H1 (cell line): ENCODE results near the gene PHLDB3. TPM values are rescaled to one million over a fixed set of nuclear protein-coding genes. Genes with fewer than 3 reads are reported as not detected.

Experiments used
- CTCF ChIA-PET: fragments of 300-600 bp; sonication (Branson Sonifier 250); formaldehyde crosslinking; loops from one replicate; lab custom pipeline; 2021; ENCODE audit not compliant: partially characterized antibody; lab: Charles Lee
- POLR2A ChIA-PET: fragments of 300-600 bp; sonication (Branson Sonifier 250); formaldehyde crosslinking; loops from one replicate; lab custom pipeline; 2021; ENCODE audit warnings: inconsistent platforms; ENCODE audit not compliant: partially characterized antibody; lab: Charles Lee
- DNase-seq, 2 experiments: peaks; one replicate each; pipeline versions ENCODE4 v3.0.0 to v3.0.0-alpha.2; 2010 to 2022; ENCODE audit warnings: low spot score in 2 of 2, low read depth in 1 of 2, mixed read lengths in 1 of 2
- FAIRE-seq: peaks from 2 replicates; lab custom pipeline; 2011; peaks lifted over from hg19 to GRCh38; lab: Jason Lieb, UNC
- H2AFZ ChIP-seq: 2 replicates; pipeline ENCODE4 v1.8.1; 2012; ENCODE audit warnings: low read length, inconsistent platforms
- H2AK5ac ChIP-seq: 2 replicates; pipeline ENCODE4 v1.6.1; 2013; ENCODE audit warnings: low read depth, low read length
- H2BK120ac ChIP-seq: replicated peaks from 2 replicates; pipeline ENCODE3; 2013; ENCODE audit warnings: low read depth, low read length, inconsistent platforms
- H2BK12ac ChIP-seq: 2 replicates; pipeline ENCODE4 v1.6.1; 2013; ENCODE audit warnings: low read depth, low read length
- H2BK15ac ChIP-seq: 2 replicates; pipeline ENCODE4 v1.6.1; 2013; ENCODE audit warnings: low read length
- H2BK20ac ChIP-seq: 2 replicates; pipeline ENCODE4 v1.6.1; 2013; ENCODE audit warnings: low read length
- H2BK5ac ChIP-seq: 2 replicates; pipeline ENCODE4 v1.6.1; 2013; ENCODE audit warnings: low read depth, low read length
- H3K14ac ChIP-seq: 2 replicates; pipeline ENCODE4 v1.6.1; 2013; ENCODE audit warnings: inconsistent platforms; ENCODE audit not compliant: insufficient read length
- H3K18ac ChIP-seq: 2 replicates; pipeline ENCODE4 v1.6.1; 2013; ENCODE audit warnings: low read length; ENCODE audit errors: extremely low read depth
- H3K23ac ChIP-seq: 2 replicates; pipeline ENCODE4 v1.6.1; 2013; ENCODE audit warnings: inconsistent platforms; ENCODE audit not compliant: insufficient read length
- H3K23me2 ChIP-seq: 2 replicates; pipeline ENCODE4 v1.6.1; 2013; ENCODE audit warnings: low read depth, low read length
- H3K27ac ChIP-seq: 2 replicates; pipeline ENCODE4 v1.6.1; 2011; ENCODE audit warnings: low read depth, low read length, inconsistent platforms
- H3K27me3 ChIP-seq, 4 experiments: replicated peaks in 1 of 4; 1 replicate in 1 of 4; 2 replicates in 3 of 4; pipeline versions ENCODE4 v1.6.1 to v1.8.1; 2011 to 2013; ENCODE audit warnings: low read length in 3 of 4, mild to moderate bottlenecking in 3 of 4, inconsistent platforms in 2 of 4, mixed read lengths in 2 of 4, moderate library complexity in 1 of 4; ENCODE audit not compliant: control insufficient read depth in 3 of 4, insufficient read depth in 3 of 4; ENCODE audit errors: extremely low read depth in 1 of 4
- H3K36me3 ChIP-seq, 4 experiments: 2 replicates each; pipeline versions ENCODE4 v1.6.1 to v1.8.1; 2011 to 2013; ENCODE audit warnings: mild to moderate bottlenecking in 4 of 4, low read length in 3 of 4, moderate library complexity in 2 of 4, control low read depth in 1 of 4, inconsistent platforms in 1 of 4; ENCODE audit not compliant: insufficient read depth in 4 of 4, control insufficient read depth in 2 of 4
- H3K4ac ChIP-seq: replicated peaks from 2 replicates; pipeline ENCODE3; 2013; ENCODE audit warnings: low read length, low read depth, mixed read lengths, inconsistent platforms; ENCODE audit not compliant: insufficient read length
- H3K4me1 ChIP-seq, 4 experiments: replicated peaks in 1 of 4; 1 replicate in 1 of 4; 2 replicates in 3 of 4; pipeline versions ENCODE4 v1.6.1 to v1.8.1; 2011 to 2013; ENCODE audit warnings: low read length in 3 of 4, inconsistent platforms in 2 of 4, mixed read lengths in 1 of 4; ENCODE audit not compliant: insufficient read depth in 4 of 4, control insufficient read depth in 3 of 4
- H3K4me2 ChIP-seq, 2 experiments: 2 replicates each; pipeline versions ENCODE4 v1.6.1 to v1.8.1; 2011 to 2013; ENCODE audit warnings: low read depth in 2 of 2, low read length in 2 of 2, control low read depth in 1 of 2, inconsistent platforms in 1 of 2, mild to moderate bottlenecking in 1 of 2; ENCODE audit not compliant: insufficient read depth in 1 of 2
- H3K4me3 ChIP-seq, 4 experiments: fragments of 200-600, 300-600 bp in 1 of 4; sonication (generic), shearing (Covaris generic), sonication (Bioruptor Twin) in 1 of 4; 2 replicates each; pipeline versions ENCODE4 v1.5.1 to v1.8.1; 2011 to 2016; ENCODE audit warnings: low read length in 4 of 4, low read depth in 3 of 4, control low read depth in 2 of 4, inconsistent platforms in 2 of 4, mild to moderate bottlenecking in 2 of 4, mixed read lengths in 1 of 4, moderate library complexity in 1 of 4; ENCODE audit not compliant: insufficient read depth in 2 of 4; ENCODE audit errors: extremely low read depth in 1 of 4
- H3K56ac ChIP-seq: replicated peaks from 2 replicates; pipeline ENCODE3; 2013; ENCODE audit warnings: low read depth, mild to moderate bottlenecking, mixed read lengths, low read length, inconsistent platforms; ENCODE audit not compliant: insufficient read length
- H3K79me1 ChIP-seq: 2 replicates; pipeline ENCODE4 v1.6.1; 2013; ENCODE audit warnings: low read depth, low read length, control low read depth
- H3K79me2 ChIP-seq, 2 experiments: 2 replicates each; pipeline versions ENCODE4 v1.6.1 to v1.8.1; 2012 to 2013; ENCODE audit warnings: low read length in 2 of 2, mild to moderate bottlenecking in 2 of 2, inconsistent platforms in 1 of 2; ENCODE audit not compliant: insufficient read depth in 2 of 2, control insufficient read depth in 1 of 2
- H3K9ac ChIP-seq, 4 experiments: replicated peaks in 1 of 4; 1 replicate in 1 of 4; 2 replicates in 3 of 4; pipeline versions ENCODE4 v1.6.1 to v1.8.1; 2011 to 2013; ENCODE audit warnings: low read depth in 3 of 4, low read length in 3 of 4, control low read depth in 2 of 4, mild to moderate bottlenecking in 2 of 4, moderate library complexity in 2 of 4, inconsistent platforms in 1 of 4; ENCODE audit errors: extremely low read depth in 1 of 4
- H3K9me3 ChIP-seq, 2 experiments: 2 replicates each; pipeline versions ENCODE4 v1.6.1 to v1.8.1; 2012 to 2013; ENCODE audit warnings: mild to moderate bottlenecking in 2 of 2, moderate library complexity in 2 of 2, control low read depth in 1 of 2, inconsistent platforms in 1 of 2, low read depth in 1 of 2, low read length in 1 of 2, mixed read lengths in 1 of 2; ENCODE audit not compliant: insufficient read depth in 2 of 2
- H4K20me1 ChIP-seq, 2 experiments: replicated peaks in 1 of 2; 2 replicates each; pipeline versions ENCODE3 to v1.8.1; 2011 to 2013; ENCODE audit warnings: inconsistent platforms in 2 of 2, low read length in 2 of 2, mild to moderate bottlenecking in 1 of 2; ENCODE audit not compliant: insufficient read depth in 2 of 2, control insufficient read depth in 1 of 2
- H4K5ac ChIP-seq: 2 replicates; pipeline ENCODE4 v1.6.1; 2013; ENCODE audit warnings: low read length, low read depth, mixed read lengths, inconsistent platforms; ENCODE audit not compliant: insufficient read length
- H4K8ac ChIP-seq: 2 replicates; pipeline ENCODE4 v1.8.0; 2013; ENCODE audit warnings: mild to moderate bottlenecking, moderate library complexity, low read length, inconsistent platforms; ENCODE audit not compliant: insufficient read depth; ENCODE audit errors: extremely low read depth
- H4K91ac ChIP-seq: replicated peaks from 2 replicates; pipeline ENCODE3; 2013; ENCODE audit warnings: low read length, mixed read lengths, inconsistent platforms; ENCODE audit not compliant: insufficient read length
- ATF2 ChIP-seq: IDR thresholded peaks from 2 replicates; pipeline ENCODE4 v1.6.1; 2012; ENCODE audit warnings: low read length, inconsistent platforms
- BRCA1 ChIP-seq: IDR thresholded peaks from 2 replicates; pipeline ENCODE4 v1.6.1; 2012; ENCODE audit warnings: low read depth, low read length, improper control_type of control experiment
- E2F6 ChIP-seq: IDR thresholded peaks from 2 replicates; pipeline ENCODE4 v1.6.1; 2012; ENCODE audit warnings: inconsistent platforms
- JUN ChIP-seq: IDR thresholded peaks from 2 replicates; pipeline ENCODE4 v1.6.1; 2011; ENCODE audit warnings: low read depth, mild to moderate bottlenecking, improper control_type of control experiment, low read length
- NRF1 ChIP-seq: IDR thresholded peaks from 2 replicates; pipeline ENCODE4 v1.6.1; 2011; ENCODE audit warnings: mild to moderate bottlenecking, low read depth, low read length, improper control_type of control experiment
- PHF8 ChIP-seq: fragments of 200-600 bp; sonication (generic); conservative IDR thresholded peaks from 2 replicates; pipeline ENCODE4 v1.7.1; 2012; ENCODE audit warnings: low read depth, mild to moderate bottlenecking, inconsistent platforms, low read length, moderate library complexity
- POU5F1 ChIP-seq: IDR thresholded peaks from 2 replicates; pipeline ENCODE4 v1.6.1; 2011; ENCODE audit warnings: low read depth, mild to moderate bottlenecking, low read length, moderate library complexity
- RFX5 ChIP-seq: IDR thresholded peaks from 2 replicates; pipeline ENCODE4 v1.6.1; 2011; ENCODE audit warnings: low read depth, low read length, improper control_type of control experiment, borderline replicate concordance
- SRF ChIP-seq: IDR thresholded peaks from 2 replicates; pipeline ENCODE4 v1.6.1; 2011; ENCODE audit warnings: mild to moderate bottlenecking, low read depth, low read length, moderate library complexity
- ZNF274 ChIP-seq: IDR thresholded peaks from 2 replicates; pipeline ENCODE4 v1.7.0; 2012; ENCODE audit warnings: low read length, borderline replicate concordance; ENCODE audit errors: extremely low read depth
- WGBS, 2 experiments: shearing (Covaris generic) in 1 of 2; methylation state at CpG; one replicate each; pipeline versions ENCODE4 v1.1.6 to v1.1.7; 2013 to 2015; ENCODE audit warnings: low lambda C conversion rate in 2 of 2, mixed read lengths in 2 of 2, inconsistent platforms in 1 of 2, low coverage in 1 of 2, missing lambda C conversion rate in 1 of 2; ENCODE audit not compliant: insufficient replicate concordance in 2 of 2, insufficient coverage in 1 of 2, insufficient read length in 1 of 2; ENCODE audit errors: extremely low coverage in 1 of 2, missing lambda C conversion rate in 1 of 2; 5-methylcytosine and 5-hydroxymethylcytosine counted together
- polyA plus RNA-seq, 7 experiments: library from polyadenylated mRNA; depleted of rRNA in 3 of 7; stranded (reverse) in 5 of 7; unstranded in 2 of 7; fragments of >200 nt in 5 of 7; fragments of 200-250 nt in 2 of 7; gene quantifications; 1 replicate in 5 of 7; 2 replicates in 1 of 7; 4 replicates in 1 of 7; pipeline versions ENCODE4 v1.2.1 to v1.2.3, GENCODE V29; 2011 to 2013; ENCODE audit warnings: missing spikeins in 2 of 7, mixed read lengths in 2 of 7
- total RNA-seq: library from RNA; stranded (reverse); fragmentation: NEBNext Ultra II Directional; extraction: Animal tissue kit (Norgen Biotek cat#: 25700); gene quantifications from 2 replicates; pipeline ENCODE4 v1.2.1, GENCODE V29; 2021

Gene PHLDB3
- total and polyA plus RNA-seq, 2 of the 8 experiments (the other 6 are each of a cell fraction or from before 2014, with no cell fraction given), result 4.0 to 8.5 TPM

GRCh38 chr19:43455321-43456113 lies 49.0 kb downstream of the PHLDB3 start:
- Histone ChIP-seq H3K18ac (no peak overlapping the region), H2BK5ac (no peak overlapping the region), H4K8ac (no peak overlapping the region), H3K4me1 (no peaks in the 10 kb centered on the region), H3K27ac (no peak overlapping the region), H3K23ac (no peak overlapping the region), H2BK20ac (no peak overlapping the region), H3K79me1 (no peaks in the 10 kb centered on the region), H3K36me3 (no peaks in the 10 kb centered on the region), H3K23me2 (no peaks in the 10 kb centered on the region), H3K4me3 (no peak overlapping the region), H2BK15ac (no peak overlapping the region), H3K56ac (no peak overlapping the region), H3K9me3 (peaks cover 3 to 4% of the 10 kb centered on the region in 2 experiments; a peak in 1 of 4 replicates), H3K27me3 (no peaks in the 10 kb centered on the region), H3K9ac (no peak overlapping the region), H4K20me1 (no peaks in the 10 kb centered on the region), H3K14ac (no peak overlapping the region), H4K5ac (no peak overlapping the region), H3K4ac (no peak overlapping the region), H2BK120ac (no peak overlapping the region), H2AFZ (no peak overlapping the region), H3K79me2 (no peaks in the 10 kb centered on the region), H3K4me2 (no peak overlapping the region), H4K91ac (no peak overlapping the region), H2BK12ac (no peak overlapping the region), H2AK5ac (no peak overlapping the region)
- FAIRE-seq (no peak), DNase-seq (no peak)
- POLR2A ChIA-PET, result interaction anchor here (1.5 kb wide), 1 partner anchor 7 kb away, joined by 3 read pairs; no protein-coding TSS in a partner anchor
- WGBS, 2 experiments, result 86% methylated on average over 10 of the region's 10 CpGs; no CpG with 5 or more reads in 1 of the 2 experiments
- CTCF ChIA-PET, result interaction anchor here (0.5 to 3.9 kb wide), 3 partner anchors 8 to 238 kb away, joined by 3 to 33 read pairs (median 11); no protein-coding TSS in a partner anchor
- TF ChIP-seq SRF (no peak), ZNF274 (no peak), ATF2 (no peak), POU5F1 (no peak), JUN (no peak), RFX5 (no peak), NRF1 (no peak), E2F6 (no peak), BRCA1 (no peak), PHF8 (no peak)
